Activated T-cell treated with anti-CD3 and anti-CD28 coated beads, Interleukin-2, amount 50 U/mL, for 72 hours (primary cell): ENCODE results near the gene MED14. TPM values are rescaled to one million over a fixed set of nuclear protein-coding genes. Genes with fewer than 3 reads are reported as not detected.
A peak's percentile ranks its signal among the peaks of the same experiment; 100 is the strongest.

Experiments
- ATAC-seq, 2 donors: fragments of 150-1000 bp; cut with Tn5 transposase; replicated peaks in 1 of 2; 2 replicates each; pipeline ENCODE4 v1.10.0; 2021; ENCODE audit warnings: moderate library complexity in 2 of 2, mild to moderate bottlenecking in 1 of 2
- DNase-seq, 2 donors: peaks; one replicate each; pipeline ENCODE4 v3.0.0; 2021 to 2022; ENCODE audit warnings: mixed read lengths in 1 of 2
- H3K27ac Mint-ChIP-seq: one replicate; pipeline ENCODE4 v1.8.0; 2022; ENCODE audit warnings: mild to moderate bottlenecking, moderate library complexity, mixed read lengths
- H3K27me3 Mint-ChIP-seq: one replicate; pipeline ENCODE4 v1.8.0; 2022; ENCODE audit warnings: low read depth, mixed read lengths
- H3K36me3 Mint-ChIP-seq, 2 donors: one replicate each; pipeline ENCODE4 v1.8.0; 2022; ENCODE audit warnings: mixed read lengths in 2 of 2, mild to moderate bottlenecking in 1 of 2; ENCODE audit not compliant: insufficient read depth in 2 of 2
- H3K4me1 Mint-ChIP-seq: one replicate; pipeline ENCODE4 v1.8.0; 2022; ENCODE audit warnings: low read depth, mixed read lengths
- H3K4me3 Mint-ChIP-seq, 2 donors: one replicate each; pipeline ENCODE4 v1.8.0; 2022; ENCODE audit warnings: mild to moderate bottlenecking in 2 of 2, mixed read lengths in 2 of 2, moderate library complexity in 2 of 2
- H3K9me3 Mint-ChIP-seq, 2 donors: one replicate each; pipeline ENCODE4 v1.8.0; 2022; ENCODE audit warnings: mixed read lengths in 2 of 2
- total RNA-seq, 2 donors: library from RNA; stranded (reverse); gene quantifications; one replicate each; pipeline ENCODE4 v1.2.3, GENCODE V29; 2022

Gene MED14
- total RNA-seq, 2 donors from 2014 or later = 47.1 to 54.9 TPM

GRCh38 chrX:40684092-40684491 lies 51.2 kb downstream of the MED14 start:
- Mint-ChIP-seq H3K9me3 (no peaks in the 10 kb centered on the region), H3K36me3 (peaks cover 8 to 21% of the 10 kb centered on the region in 2 donors), H3K27me3 (peaks cover 7% of the 10 kb centered on the region), H3K27ac (no peak overlapping the region), H3K4me3 (no peak overlapping the region), H3K4me1 (peaks cover 6% of the 10 kb centered on the region)
- DNase-seq (no peak), ATAC-seq (no peak)

- ATAC-seq = peak; percentile 31 to 53
- Mint-ChIP-seq H3K4me3 (no peak overlapping the region), H3K36me3 (peaks cover 8 to 22% of the 10 kb centered on the region in 2 donors), H3K27ac (no peak overlapping the region), H3K9me3 (no peaks in the 10 kb centered on the region), H3K27me3 (peaks cover 7% of the 10 kb centered on the region), H3K4me1 (peaks cover 6% of the 10 kb centered on the region)
- DNase-seq = no peak
Measured at GRCh38 chrX:40683245-40683644, 52.1 kb downstream of the MED14 start.

- DNase-seq (no peak), ATAC-seq (no peak)
- no peaks in the 10 kb centered on the region for H3K4me1 Mint-ChIP-seq
- no peaks in the 10 kb centered on the region for H3K27me3 Mint-ChIP-seq
- H3K27ac Mint-ChIP-seq = no peak overlapping the region
- no peak overlapping the region for H3K4me3 Mint-ChIP-seq
- H3K9me3 Mint-ChIP-seq = no peaks in the 10 kb centered on the region
- H3K36me3 Mint-ChIP-seq = peaks cover 5 to 15% of the 10 kb centered on the region in 2 donors
Measured at GRCh38 chrX:40671126-40671525, 64.2 kb downstream of the MED14 start.

GRCh38 chrX:40663880-40664630 lies 71.3 kb downstream of the MED14 start:
- H3K9me3 Mint-ChIP-seq = no peaks in the 10 kb centered on the region
- H3K36me3 Mint-ChIP-seq = peaks cover 5 to 26% of the 10 kb centered on the region in 2 donors
- no peaks in the 10 kb centered on the region for H3K4me1 Mint-ChIP-seq
- H3K27ac Mint-ChIP-seq = no peak overlapping the region
- H3K27me3 Mint-ChIP-seq = no peaks in the 10 kb centered on the region
- ATAC-seq (no peak), DNase-seq (no peak)
- H3K4me3 Mint-ChIP-seq = no peak overlapping the region

GRCh38 chrX:40663078-40663740 lies 72.1 kb downstream of the MED14 start:
- DNase-seq (no peak), ATAC-seq (no peak)
- no peaks in the 10 kb centered on the region for H3K4me1 Mint-ChIP-seq
- no peaks in the 10 kb centered on the region for H3K27me3 Mint-ChIP-seq
- H3K9me3 Mint-ChIP-seq = no peaks in the 10 kb centered on the region
- no peak overlapping the region for H3K27ac Mint-ChIP-seq
- H3K4me3 Mint-ChIP-seq = no peak overlapping the region
- peaks cover 5 to 26% of the 10 kb centered on the region in 2 donors for H3K36me3 Mint-ChIP-seq

GRCh38 chrX:40661489-40661888 lies 73.9 kb downstream of the MED14 start:
- no peak for DNase-seq
- H3K9me3 Mint-ChIP-seq = no peaks in the 10 kb centered on the region
- no peak overlapping the region for H3K27ac Mint-ChIP-seq
- peaks cover 2 to 19% of the 10 kb centered on the region in 2 donors for H3K36me3 Mint-ChIP-seq
- no peaks in the 10 kb centered on the region for H3K4me1 Mint-ChIP-seq
- no peak overlapping the region for H3K4me3 Mint-ChIP-seq
- ATAC-seq = no peak
- H3K27me3 Mint-ChIP-seq = no peaks in the 10 kb centered on the region

- Mint-ChIP-seq H3K36me3 (peaks cover 2 to 10% of the 10 kb centered on the region in 2 donors), H3K9me3 (no peaks in the 10 kb centered on the region), H3K4me3 (no peak overlapping the region), H3K4me1 (no peaks in the 10 kb centered on the region), H3K27me3 (no peaks in the 10 kb centered on the region), H3K27ac (no peak overlapping the region)
- DNase-seq (no peak), ATAC-seq (no peak)
Measured at GRCh38 chrX:40660381-40660780, 75.0 kb downstream of the MED14 start.

GRCh38 chrX:40653535-40653934 lies 81.8 kb downstream of the MED14 start:
- Mint-ChIP-seq H3K36me3 (peaks cover 2% of the 10 kb centered on the region in 2 donors), H3K9me3 (no peaks in the 10 kb centered on the region), H3K27ac (no peak overlapping the region), H3K4me1 (peaks cover 6% of the 10 kb centered on the region), H3K4me3 (no peak overlapping the region), H3K27me3 (no peaks in the 10 kb centered on the region)
- ATAC-seq (no peak), DNase-seq (no peak)

- Mint-ChIP-seq H3K27ac (no peak overlapping the region), H3K4me3 (no peak overlapping the region), H3K36me3 (peaks cover 2% of the 10 kb centered on the region in 2 donors), H3K4me1 (peaks cover 6% of the 10 kb centered on the region), H3K27me3 (no peaks in the 10 kb centered on the region), H3K9me3 (no peaks in the 10 kb centered on the region)
- no peak for ATAC-seq
- DNase-seq = no peak
Measured at GRCh38 chrX:40652664-40653063, 82.7 kb downstream of the MED14 start.

GRCh38 chrX:40651620-40652223 lies 83.6 kb downstream of the MED14 start:
- no peaks in the 10 kb centered on the region for H3K27me3 Mint-ChIP-seq
- ATAC-seq (no peak), DNase-seq (peak; percentile 66 to 72)
- no peaks in the 10 kb centered on the region for H3K9me3 Mint-ChIP-seq
- H3K27ac Mint-ChIP-seq = no peak overlapping the region
- H3K36me3 Mint-ChIP-seq = peaks cover 2 to 4% of the 10 kb centered on the region in 2 donors
- H3K4me1 Mint-ChIP-seq = peaks cover 7% of the 10 kb centered on the region
- no peak overlapping the region for H3K4me3 Mint-ChIP-seq

- Mint-ChIP-seq H3K4me1 (peaks cover 31% of the 10 kb centered on the region), H3K9me3 (no peaks in the 10 kb centered on the region), H3K4me3 (peak within 1 kb of the TSS; percentile 95 to 99)
Measured at GRCh38 chrX:40647307-40648197, 87.8 kb downstream of the MED14 start, which contains the start of gene CXorf38. Gene CXorf38, minus strand, starts transcription at chrX:40647561. Its CDS starts 41 bp downstream, at chrX:40647520.

GRCh38 chrX:40646489-40647306 lies 88.6 kb downstream of the MED14 start:
- no peaks in the 10 kb centered on the region for H3K27me3 Mint-ChIP-seq
- H3K4me3 Mint-ChIP-seq = peak overlapping the region; percentile 95 to 99
- H3K36me3 Mint-ChIP-seq = peaks cover 11 to 14% of the 10 kb centered on the region in 2 donors
- peak; percentile 45 for ATAC-seq
- no peaks in the 10 kb centered on the region for H3K9me3 Mint-ChIP-seq
- peak overlapping the region; percentile 95 for H3K27ac Mint-ChIP-seq
- H3K4me1 Mint-ChIP-seq = peaks cover 35% of the 10 kb centered on the region
- peak; percentile 41 to 52 for DNase-seq

More at GRCh38 chrX:40647307-40648197, 87.8 kb downstream of the MED14 start, which contains the start of gene CXorf38:
- peak within 1 kb of the TSS; percentile 98 for H3K27ac Mint-ChIP-seq
- H3K36me3 Mint-ChIP-seq = peaks cover 8 to 9% of the 10 kb centered on the region in 2 donors
- DNase-seq (peak; percentile 93 to 97), ATAC-seq (peak; percentile 81 to 83)
- H3K27me3 Mint-ChIP-seq = no peaks in the 10 kb centered on the region
